Activated CD4-positive, alpha-beta T cell treated with anti-CD3 and anti-CD28 coated beads for 48 hours (primary cell): Measurements from ENCODE around the gene L1TD1.
A peak's percentile ranks its signal among the peaks of the same experiment; 100 is the strongest.
"Not testable (repeated sequence)": the region's sequence is repeated elsewhere in the genome, so short reads cannot be mapped to it uniquely, and the experiment has no call there.

Experiments
- DNase-seq: peaks from one replicate; pipeline ENCODE4 v3.0.0-alpha.2; 2020

L1TD1 gene, protein sequence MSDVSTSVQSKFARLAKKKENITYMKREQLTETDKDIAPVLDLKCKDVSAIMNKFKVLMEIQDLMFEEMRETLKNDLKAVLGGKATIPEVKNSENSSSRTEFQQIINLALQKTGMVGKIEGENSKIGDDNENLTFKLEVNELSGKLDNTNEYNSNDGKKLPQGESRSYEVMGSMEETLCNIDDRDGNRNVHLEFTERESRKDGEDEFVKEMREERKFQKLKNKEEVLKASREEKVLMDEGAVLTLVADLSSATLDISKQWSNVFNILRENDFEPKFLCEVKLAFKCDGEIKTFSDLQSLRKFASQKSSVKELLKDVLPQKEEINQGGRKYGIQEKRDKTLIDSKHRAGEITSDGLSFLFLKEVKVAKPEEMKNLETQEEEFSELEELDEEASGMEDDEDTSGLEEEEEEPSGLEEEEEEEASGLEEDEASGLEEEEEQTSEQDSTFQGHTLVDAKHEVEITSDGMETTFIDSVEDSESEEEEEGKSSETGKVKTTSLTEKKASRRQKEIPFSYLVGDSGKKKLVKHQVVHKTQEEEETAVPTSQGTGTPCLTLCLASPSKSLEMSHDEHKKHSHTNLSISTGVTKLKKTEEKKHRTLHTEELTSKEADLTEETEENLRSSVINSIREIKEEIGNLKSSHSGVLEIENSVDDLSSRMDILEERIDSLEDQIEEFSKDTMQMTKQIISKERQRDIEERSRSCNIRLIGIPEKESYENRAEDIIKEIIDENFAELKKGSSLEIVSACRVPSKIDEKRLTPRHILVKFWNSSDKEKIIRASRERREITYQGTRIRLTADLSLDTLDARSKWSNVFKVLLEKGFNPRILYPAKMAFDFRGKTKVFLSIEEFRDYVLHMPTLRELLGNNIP

DNA sequence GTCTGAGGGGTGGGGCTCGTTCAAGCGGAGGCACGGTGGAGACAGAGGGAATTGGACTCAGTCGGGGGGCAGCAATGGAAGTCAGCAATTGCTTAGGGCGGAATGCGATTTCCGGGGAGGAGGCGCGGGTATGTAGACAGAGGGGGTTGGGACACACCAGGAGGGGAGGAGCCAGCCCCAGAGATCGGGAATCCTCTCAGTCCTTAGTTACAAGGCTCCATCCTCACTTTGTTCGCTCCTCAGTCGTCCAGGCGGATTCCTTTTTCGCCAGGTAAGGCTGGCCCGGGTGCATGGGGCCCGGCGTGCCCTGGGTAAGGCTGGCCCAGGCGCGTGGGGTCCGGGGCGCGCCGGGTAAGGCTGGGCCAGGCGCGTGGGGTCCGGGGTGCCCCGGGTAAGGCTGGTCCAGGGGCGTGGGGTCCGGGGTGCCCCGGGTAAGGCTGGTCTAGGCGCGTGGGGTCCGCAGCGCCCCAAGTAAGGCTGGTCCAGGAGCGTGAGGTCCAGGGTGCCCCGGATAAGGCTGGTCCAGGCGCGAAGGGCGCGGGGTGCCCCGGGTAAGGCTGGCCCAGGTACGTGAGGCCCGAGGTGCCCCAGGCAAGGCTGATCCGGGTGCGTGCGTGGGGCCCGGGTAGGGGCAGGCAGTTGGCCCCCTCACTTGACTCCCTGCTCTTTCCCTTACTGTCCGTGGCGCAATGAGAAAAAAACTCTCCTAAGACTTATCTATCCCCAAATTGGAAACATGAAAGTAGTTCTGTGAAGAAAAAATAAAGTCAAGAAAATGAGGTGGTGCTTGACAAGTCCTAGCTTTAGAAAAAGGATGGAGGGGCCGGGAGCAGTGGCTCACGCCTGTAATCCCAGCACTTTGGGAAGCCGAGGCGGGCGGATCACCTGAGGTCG is at the start of gene L1TD1:
Gene L1TD1 (plus strand): TSS at position 199 of the 894 bp plus-strand sequence. CDS start 11,780 bp downstream, outside the sequence.
- DNase-seq, result no peak

DNA sequence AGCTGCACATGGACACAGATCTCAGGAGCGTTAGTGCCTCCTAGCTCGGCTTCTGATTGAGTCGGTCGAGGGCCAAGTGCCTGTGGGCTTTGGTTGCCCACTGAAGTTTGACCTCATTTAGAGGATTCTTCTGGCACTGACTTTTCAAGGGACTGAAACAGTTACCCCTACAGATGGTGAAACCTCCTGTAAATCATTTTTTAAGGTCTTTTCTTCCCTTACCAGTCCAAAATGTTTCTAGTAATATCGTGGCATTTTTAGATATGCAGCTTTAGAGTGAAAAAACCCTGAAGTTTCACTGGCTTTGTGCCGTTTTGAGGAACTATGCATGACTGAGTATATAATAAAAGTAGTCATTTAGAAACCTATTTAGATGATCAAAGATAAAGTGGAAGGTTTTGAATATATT is 34.7 kb upstream of the L1TD1 start:
- DNase-seq, result no peak

DNA sequence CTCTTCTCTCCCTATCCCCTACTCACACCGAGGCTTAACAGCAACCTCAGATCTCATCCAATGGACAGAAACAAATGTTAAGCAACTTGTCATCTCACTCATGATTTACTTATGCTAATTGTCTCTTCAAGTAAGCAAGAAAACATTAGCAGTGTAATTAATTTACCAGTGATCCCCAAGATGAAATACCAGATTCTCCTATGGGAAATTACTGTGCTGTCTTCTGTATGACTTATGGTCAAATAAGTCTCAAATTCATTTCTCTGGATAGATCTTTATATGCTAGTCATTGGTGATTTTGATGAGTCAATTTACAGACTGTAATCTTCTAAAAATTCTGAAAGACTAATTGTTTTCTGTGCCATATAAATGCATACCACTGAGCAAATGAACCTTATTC is 32.9 kb upstream of the L1TD1 start:
- DNase-seq, result no peak

DNA sequence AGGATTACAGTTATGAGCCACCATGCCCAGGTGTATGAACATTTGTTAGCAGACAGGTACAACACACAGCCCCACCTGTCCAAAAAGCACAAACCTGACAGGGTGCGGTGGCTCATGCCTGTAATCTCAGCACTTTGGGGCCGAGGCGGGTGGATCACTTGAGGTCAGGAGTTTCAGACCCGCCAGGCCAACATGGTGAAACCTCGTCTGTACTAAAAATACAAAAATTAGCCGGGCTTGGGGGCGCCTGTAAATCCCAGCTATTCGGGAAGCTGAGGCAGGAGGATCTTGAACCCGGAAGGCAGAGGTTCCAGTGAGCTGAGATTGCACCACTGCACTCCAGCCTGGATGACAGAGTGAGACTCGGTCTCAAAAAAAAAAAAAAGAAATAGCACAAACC is 24.3 kb upstream of the L1TD1 start:
- DNase-seq, result not testable (repeated sequence)

DNA sequence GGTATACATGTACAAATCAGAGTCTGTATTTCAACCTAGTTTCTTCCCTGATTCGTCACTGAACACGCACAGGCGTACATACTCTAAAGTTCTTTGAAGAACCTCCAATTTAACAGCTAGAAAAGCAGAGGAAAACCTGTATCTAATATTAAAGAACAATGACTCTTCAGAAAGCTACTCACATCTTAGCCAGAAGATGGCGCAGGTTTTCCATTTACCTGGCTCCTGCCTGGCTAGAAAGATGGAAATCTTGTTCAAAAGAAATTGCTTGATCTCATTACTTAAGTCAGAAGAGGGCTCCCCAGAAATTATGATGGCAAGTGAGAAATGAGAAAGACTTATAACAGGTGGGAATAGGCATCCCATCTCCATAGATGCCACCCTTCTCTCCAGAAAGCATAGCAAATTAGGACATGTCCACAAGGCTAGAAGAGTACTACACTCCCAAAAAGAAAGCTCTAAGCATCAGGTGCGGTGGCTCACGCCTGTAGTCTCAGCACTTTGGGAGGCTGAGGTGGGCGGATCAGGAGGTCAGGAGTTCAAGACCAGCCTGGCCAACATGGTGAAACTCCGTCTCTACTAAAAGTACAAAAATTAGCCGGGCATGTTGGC is 19.0 kb upstream of the L1TD1 start:
- peak; percentile 44 for DNase-seq

DNA sequence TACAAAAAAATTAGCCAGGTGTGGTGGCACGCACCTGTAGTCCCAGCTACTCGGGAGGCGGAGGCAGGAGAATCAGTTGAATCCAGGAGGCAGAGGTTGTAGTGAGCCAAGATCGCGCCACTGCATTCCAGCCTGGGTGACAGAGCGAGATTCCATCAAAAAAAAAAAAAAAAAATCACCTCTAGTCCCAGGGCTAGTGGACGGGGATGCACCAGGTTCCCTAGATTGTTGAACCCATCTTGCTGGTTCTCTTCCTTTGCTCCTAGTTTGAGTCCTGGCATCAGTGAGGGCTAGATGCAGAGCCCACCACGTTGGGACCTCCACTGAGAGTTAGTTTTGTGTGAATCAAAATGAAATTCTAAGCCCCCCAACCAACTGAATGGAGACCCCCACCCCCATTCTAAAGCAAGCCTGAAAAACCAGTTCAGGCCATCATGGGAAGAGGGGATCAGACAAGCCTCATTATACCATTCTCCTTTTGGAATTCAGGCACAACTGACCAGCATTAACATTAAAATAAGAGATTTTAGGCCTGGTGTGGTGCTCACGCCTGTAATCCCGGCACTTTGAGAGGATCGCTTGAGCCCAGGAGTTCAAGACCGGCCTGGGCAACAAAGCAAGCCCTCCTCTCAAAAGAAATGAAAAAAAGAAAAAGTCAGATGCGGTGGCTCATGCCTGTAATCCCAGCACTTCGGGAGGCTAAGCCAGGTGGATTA is 17.9 kb upstream of the L1TD1 start:
- DNase-seq, result no peak

DNA sequence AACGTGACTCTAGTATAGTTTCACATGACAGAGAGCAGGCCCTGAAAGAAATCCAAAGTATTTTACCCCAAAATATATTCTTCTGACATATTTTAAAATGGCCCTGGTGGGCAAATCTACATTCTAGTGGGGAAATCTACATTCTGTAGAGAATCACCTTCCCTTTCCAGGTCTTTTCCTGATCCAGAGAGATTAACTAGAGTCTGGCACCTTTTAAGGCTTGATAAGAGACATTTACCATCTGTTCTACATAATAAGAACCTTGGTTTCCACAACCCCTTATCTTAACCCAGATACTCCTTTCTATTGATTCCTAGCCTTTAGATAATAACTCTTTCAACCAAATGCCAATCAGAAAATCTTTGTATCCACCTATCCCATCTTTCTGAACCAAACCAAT is 17.0 kb upstream of the L1TD1 start:
- no peak for DNase-seq

DNA sequence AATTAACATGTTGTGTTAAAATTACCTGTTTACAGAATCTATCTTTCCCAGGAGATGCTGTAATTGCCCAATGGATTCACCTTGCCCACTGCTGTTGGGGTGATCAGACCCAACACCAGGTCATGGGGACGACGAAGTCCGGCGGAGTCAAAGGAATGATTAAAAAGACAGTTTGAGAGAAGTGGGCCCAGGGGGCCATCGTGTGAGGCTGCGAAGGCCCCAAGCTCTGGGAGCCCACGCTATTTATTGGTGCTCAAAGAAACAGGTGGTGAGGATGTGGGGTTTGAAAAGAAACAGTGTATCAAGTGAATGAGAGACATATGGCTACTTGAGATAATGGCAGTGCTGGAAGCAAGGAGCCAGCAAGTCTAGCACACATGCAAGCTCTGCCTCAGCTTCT is 16.3 kb upstream of the L1TD1 start:
- DNase-seq, result no peak

DNA sequence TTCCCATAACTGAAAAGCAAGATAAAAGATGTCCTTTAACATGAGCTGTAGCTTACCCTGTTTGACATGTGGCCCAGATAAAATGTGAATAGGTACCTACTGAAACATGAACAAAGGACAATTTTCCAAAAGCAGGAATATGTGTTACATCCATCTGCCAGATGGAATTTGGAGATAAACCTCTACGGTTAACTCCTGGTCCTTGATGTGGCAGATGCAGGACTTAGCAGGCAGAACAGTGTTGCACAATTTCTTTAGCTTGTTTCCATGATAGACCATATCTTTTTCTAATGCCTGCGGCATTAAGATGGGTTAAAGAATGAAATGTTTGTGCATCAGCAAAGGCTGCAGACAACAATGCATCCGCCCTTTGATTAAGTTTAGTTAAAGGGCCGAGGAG is 14.6 kb upstream of the L1TD1 start:
- not testable (repeated sequence) for DNase-seq

DNA sequence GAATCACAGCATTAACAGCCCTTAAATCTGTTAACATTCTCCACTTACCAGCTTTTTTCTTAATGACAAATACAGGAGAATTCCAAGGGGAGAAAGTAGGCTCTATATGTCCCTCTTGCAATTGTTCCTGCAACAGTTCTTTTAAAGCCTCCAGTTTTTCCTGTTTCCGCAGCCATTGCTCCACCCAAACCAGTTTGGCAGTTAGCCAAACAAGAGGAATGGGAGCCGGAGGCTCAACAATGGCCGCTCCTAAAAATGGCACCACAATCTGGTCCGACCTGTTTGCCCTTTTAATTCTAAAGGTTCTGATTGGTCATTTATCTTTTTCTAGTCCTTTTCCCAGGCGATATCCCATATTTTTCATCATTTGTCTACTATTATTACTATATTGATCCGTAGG is 14.0 kb upstream of the L1TD1 start:
- DNase-seq, result no peak

DNA sequence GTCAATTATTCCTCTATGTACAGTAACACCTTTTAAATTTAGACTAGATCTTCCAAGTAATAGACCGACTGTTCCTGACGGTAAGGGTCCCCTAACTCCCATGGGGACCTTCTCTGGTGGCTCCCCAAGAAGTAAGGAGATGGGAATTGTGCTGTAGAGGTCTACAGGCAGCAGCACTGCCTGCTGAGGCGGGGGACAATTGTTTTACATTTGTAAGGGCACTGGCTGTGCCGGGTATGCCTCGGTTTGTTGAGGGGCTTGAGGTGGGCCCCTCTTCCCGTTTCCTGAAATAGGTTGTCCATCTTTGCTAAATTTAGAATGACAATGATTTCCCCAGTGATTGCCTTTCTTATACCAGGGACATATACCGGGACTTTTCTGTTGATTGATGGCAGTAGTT is 13.1 kb upstream of the L1TD1 start:
- DNase-seq, result no peak

DNA sequence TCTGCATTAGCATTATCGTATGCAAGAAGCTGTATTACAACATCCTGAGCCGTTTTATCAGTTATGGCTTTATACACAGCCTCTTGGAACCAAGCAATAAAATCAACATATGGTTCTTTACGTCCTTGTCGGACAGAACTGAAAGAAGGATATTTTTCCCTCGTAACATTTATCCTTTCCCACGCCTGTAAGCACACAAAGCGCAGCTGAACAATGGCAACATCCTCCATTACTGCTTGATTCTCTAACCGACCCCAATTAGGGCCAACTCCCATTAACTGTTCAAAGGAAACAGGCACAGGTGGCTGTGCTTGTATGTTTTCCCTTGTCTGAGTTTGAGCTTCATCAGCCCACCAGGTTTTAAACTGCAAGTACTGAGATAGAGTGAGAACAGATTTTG is 12.5 kb upstream of the L1TD1 start:
- not testable (repeated sequence) for DNase-seq

DNA sequence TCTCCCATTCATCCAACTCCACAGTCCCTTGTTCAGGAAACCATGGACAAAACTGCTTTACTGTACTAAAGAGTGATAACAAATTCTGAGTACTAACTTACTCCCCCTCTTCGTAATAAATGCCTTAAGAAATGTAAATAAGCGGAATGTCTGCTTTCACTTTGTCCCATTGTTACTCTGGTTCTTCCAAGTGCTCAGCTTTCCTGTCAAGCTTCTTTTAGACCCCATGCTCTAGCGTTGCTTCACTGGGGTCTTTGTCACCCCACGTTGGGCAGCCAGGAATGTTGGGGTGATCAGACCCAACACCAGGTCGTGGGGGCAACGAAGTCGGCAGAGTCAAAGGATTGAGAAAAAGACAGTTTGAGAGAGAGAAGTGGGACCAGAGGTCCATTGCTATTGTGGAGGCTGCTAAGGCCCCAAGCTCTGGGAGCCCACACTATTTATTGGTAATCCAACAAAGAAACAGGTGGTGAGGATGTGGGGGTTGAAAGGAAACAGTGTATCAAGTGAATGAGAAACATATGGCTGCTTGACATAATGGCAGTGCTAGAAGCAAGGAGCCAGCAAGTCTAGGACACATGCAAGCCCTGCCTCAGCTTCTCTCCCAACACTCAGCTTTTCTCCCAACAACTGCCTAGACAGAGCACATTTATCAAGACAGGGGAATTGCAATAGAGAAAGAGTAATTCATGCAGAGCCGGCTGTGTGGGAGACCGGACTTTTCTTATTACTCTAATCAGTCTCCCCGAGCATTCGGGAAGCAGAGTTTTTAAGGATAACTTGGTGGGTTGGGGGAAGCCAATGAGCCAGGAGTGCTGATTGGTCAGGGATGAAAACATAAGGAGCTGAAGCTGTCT is 11.3 kb upstream of the L1TD1 start:
- DNase-seq, result not testable (repeated sequence)

DNA sequence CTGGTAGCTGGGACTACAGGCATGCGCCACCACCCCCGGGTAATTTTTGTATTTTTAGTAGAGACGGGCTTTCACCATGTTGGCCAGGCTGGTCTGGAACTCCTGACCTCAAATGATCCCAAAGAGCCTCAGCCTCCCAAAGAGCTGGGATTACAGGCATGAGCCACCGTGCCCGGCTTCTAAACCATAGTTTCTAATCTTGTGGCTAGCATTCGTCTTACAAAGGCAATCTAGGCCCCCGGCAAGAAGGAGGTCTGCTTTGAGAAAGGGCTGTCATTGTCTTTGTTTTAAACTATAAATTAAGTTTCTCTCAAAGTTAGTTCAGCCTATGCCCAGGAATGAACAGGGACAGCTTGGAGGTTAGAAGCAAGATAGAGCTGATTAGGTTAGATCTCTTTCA is 10.3 kb upstream of the L1TD1 start:
- DNase-seq, result no peak

DNA sequence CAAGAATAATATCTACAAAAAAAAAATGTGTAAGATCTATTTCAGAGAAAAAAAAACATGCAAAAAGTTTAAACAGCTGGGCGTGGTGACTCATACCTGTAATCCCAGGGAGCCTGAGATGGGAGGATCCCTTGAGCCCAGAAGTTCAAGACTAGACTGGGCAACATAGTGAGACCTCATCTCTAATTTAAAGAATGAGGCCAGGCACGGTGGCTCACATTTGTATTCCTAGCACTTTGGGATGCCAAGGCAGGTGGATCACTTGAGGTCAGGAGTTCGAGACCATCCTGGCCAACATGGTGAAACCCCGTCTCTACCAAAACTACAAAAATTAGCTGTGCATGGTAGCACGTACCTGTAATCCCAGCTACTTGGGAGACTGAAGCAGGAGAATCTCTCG is 9.4 kb upstream of the L1TD1 start:
- DNase-seq, result not testable (repeated sequence)

DNA sequence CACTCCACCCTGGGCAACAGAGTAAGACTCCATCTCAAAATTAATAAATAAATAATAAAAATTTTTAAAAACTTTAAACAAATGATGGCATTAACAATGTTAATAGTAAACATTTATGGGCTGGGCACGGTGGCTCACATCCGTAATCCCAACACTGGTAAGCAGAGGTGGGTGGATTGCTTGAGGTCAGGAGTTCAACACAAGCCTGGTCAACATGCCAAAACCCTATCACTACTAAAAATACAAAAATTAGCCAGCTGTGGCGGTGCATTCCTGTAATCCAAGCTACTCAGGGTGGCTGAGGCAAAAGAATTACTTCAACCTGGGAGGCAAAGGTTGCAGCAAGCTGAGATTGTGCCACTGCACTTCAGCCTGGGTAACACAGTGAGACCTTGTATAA is 9.0 kb upstream of the L1TD1 start:
- no peak for DNase-seq

DNA sequence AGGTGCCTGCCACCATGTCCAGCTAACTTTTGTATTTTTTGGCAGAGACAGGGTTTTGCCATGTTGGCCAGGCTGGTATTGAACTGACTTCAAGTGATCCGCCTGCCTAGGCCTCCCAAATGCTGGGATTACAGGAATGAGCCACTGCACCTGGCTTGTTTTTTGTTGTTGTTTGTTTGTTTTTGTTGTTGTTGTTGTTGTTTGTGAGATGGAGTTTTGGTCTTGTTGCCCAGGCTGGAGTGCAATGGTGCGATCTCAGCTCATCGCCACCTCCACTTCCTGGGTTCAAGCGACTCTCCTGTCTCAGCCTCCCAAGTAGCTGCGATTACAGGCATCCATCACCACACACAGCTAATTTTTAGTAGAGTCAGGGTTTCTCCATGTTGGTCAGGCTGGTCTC is 7.1 kb upstream of the L1TD1 start:
- no peak for DNase-seq

DNA sequence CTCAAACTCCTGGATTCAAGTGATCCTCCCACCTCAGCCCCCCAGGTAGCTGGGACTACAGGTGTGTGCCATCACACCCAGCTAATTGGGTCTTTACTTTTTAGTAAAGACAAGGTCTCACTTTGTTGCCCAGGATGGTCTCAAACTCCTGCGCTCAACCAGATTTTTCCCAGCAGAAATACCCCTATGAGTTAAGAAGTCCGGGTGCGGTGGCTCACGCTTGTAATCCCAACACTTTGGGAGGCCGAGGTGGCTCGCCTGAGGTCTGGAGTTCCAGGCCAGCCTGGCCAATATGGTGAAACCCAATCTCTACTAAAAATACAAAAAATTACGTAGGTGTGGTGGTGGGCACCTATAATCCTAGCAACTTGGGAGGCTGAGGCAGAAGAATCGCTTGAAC is 6.5 kb upstream of the L1TD1 start:
- no peak for DNase-seq

DNA sequence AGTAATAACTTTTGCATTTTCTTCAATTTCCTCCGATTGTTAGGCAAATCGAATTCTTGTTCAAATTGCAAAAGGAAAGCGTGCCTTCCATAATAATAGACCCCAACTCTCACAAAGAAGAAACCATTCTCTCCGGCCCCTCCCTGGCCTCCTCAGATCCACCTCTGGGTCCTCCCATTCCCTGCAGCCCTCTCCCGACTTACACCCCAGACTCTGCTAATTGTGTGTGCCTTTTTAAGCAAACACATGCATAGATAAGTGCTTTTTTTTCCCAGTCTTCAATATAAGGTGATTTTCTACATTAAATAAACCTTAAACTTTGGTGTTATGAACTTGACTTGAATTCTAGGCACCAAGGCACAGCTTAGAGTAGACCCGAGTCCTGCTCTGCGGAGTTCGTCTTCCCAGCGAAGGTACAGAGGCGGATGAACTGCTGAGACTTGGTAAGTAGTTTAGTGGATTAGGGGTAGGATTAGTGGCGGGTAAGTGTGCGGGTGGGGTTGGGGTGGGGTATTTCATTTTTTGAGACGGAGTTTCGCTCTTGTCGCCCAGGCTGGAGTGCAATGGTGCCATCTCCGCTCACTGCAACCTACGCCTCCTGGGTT is 1.5 kb downstream of the L1TD1 start:
- no peak for DNase-seq

DNA sequence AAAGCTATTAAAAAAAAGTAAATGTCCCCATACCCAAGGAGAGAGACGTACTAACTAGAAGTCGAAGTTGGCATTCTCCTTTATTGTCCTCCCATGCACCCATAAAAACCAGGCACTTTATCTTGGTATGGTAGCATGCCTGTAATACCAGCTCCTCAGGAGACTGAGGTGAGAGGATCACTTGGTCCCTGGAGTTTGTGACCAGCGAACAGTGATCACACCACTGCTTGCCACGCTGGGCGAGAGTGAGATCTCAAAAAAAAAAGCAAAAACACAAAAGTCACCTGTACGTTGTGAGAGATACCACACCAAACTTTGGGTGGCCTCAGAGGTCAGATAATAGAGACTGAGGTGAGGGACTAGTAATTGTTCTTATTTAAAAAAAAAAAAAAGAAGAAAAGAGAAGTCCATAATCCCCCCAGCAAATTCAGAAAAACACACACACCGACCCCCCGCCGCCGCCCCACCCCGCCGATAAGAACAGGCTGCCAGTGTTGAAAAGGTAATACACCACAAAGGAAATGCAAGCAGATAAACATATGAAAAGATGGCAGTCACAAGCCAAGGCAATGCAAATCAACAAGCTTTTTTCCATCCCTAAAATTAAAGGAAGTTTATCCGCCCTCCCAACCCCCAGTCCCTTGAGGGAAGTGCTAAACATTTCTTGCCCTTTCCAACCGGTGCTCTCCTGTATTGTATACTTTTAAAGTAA is 3.6 kb downstream of the L1TD1 start:
- no peak for DNase-seq
